ENCODE results near the gene SNRPA1.
"Not testable (repeated sequence)": the region's sequence is repeated elsewhere in the genome, so short reads cannot be mapped to it uniquely, and the experiment has no call there.

The SNRPA1 gene

DNA sequence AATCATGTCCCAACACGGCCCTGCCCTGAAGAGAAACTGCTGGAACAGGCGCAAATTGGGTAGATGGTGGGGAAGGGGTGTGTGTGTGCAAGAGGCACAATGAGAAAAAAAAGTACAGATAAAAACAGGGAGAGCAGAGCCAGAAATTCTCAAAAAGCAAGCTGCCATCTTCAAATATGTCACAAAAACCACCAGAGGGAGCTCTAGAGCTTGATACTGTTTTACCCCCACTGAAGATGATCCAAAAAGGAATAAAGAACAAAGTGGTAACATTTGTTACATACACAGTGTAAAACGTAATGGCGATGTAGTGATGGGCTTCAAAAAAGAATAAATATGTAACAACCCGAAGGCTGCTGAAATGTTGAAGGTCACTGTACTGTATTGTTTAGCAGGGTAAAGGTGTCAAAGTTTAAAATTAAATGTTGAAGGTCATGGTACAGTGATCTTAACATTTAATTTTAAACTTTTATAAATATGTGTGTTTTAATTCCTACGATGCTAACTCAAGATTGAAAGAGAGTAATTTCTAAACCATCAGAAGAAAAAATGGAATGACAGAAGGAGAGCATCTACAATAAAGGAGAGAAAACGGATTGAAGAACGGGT, 6.0 kb downstream of the SNRPA1 start:
- DNase-seq, result peak; percentile 27

DNA sequence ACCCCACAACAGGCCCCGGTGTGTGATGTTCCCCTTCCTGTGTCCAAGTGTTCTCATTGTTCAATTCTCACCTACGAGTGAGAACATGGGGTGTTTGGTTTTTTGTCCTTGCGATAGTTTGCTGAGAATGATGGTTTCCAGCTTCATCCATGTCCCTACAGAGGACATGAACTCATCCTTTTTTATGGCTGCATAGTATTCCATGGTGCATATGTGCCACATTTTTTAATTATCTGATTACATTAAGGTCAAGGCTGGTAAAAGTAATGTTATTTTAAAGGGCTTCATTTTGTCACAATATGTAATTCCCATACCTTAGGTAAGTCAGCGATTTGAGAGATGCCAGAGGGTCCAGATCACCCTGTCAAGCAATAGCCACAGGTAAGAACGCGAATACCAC, 7.7 kb downstream of the SNRPA1 start:
- DNase-seq, result not testable (repeated sequence)

DNA sequence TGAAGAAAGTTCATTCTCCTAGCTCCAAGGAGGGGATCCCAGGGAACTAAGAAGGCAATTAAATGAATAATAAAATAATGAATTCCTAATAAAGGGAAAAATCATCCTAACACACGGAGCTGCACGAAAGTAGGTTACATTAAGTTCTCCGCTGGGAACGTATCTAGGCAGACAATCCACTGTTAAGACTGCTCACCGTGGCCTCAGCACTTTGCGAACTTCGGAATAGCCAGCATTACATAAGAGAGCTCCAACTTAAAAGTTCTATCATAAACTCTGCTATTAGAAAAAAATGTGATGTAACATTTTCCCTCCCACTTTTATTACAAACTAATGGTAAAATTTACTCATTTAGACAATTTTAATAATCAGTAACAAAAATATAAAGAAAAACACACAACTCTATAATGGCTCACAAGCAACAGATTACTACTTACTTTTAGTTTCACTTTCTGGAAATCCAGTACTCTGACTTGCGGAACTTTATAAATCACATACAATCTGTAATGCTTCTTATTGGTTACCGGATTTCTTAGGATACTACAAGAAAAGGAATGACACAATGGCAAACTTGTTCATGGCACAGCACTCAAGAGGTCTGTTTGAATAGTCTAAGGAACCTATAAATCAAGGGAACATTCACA, 8.5 kb downstream of the SNRPA1 start:
- DNase-seq, result no peak

DNA sequence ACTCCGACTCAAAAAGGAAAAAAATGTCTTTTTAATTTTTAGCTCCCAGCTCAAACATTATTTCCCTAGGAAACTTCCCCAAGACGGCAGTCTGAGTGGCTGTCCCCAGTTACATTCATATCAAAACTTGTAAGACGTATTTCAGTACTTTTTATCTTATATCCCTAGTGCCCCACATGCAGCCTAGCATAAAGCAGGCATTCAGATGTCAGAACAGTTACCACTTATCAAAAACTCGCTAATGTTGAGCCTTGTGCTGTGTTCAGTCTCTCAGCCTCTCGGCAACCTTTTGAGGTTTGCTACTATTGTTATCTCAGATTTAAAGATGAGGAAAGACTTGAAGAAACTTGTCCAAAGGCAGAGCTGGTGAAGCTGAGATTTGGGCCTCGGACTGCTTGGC, 11.1 kb downstream of the SNRPA1 start:
- DNase-seq, result no peak

DNA sequence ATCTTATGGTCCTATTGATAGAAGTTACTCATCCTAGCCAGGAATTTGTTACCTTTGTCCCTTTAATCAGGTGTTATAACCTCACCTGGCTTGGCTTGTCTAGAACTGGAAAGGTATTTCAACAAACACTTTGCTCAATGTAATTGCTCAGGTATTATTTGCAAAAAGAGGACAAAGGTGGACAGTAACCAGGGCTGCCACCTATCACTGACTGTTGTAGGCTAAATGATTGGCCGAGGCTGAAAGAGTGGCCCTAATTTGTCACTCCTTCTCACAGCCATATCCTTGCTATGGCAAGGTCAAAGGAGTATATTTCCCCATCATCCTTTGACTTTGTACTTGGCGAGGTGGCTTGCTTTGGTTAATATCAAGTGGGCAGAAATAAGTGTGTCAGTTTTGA, 15.0 kb downstream of the SNRPA1 start:
- no peak for DNase-seq

DNA sequence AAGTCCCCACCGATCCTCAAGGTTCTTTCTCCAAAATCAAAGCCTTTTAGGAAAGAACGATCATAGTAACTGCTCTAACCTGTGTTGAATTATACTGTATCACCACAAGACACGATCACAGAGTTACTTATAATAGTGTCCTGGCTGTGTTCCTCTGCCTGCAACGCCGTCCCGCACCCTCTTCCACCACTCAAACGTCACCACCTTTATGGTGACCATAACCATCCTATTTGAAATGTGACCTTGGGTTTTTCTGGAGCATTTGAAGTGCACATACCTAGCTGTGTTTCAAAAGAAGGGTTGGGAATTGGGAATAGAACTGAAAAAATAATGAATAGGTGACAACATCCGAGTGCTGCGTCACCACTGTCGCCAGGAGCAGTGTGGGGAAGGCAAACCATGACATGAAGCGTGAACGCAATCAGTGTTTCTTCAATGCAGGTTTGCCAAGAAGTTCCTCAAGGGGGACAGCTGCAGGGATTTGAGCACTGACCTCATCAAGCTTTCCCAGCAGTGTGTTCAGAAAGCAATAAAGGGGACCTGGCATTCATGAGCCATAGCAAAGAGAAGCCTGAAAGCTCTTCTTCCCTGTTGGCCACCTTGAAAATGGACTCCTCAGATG, 17.0 kb downstream of the SNRPA1 start:
- DNase-seq, result no peak

DNA sequence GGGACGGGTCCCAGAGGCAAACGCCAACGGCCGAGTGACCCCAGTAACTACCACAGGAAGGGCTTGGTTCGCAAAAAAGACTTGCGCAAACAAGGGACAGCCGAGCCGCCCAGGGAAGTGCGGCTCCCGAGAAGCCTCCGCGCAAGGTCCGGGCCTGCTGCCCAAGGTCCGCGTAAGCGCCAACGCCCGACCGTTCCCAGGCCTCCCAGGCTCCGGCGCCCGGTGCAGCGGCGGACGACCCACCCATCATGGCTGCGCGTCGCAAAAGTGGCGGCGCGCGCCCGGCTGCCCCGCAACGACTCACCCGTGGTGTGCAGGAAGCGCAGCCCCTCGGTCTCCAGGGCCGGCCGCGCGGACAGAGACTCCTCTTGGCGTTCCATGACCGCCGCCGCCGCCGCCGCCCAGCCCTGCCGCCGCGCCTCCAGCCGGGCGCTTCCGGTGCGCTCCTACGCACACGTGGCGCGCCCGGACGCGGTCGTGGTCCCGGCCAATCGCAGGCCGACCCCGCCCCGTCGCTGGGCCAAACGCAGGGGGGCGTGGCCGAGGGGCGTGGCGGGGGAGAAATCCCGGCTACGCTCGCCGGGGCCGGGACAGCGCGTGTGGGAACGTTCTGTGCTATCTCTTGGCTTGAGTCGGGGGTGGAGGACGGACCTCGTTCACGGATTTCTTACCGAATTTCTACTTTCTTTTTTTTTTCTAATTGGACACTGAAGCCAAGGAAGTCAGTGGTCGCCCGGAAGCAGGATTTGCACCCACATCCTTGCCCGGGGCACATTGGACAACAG, 17.8 kb downstream of the SNRPA1 start, which contains the start of gene SELENOS:
Gene SELENOS (minus strand): TSS at position 448 of the 785 bp plus-strand sequence. CDS start 68 bp downstream, at position 380.
- DNase-seq, result peak; percentile 56

DNA sequence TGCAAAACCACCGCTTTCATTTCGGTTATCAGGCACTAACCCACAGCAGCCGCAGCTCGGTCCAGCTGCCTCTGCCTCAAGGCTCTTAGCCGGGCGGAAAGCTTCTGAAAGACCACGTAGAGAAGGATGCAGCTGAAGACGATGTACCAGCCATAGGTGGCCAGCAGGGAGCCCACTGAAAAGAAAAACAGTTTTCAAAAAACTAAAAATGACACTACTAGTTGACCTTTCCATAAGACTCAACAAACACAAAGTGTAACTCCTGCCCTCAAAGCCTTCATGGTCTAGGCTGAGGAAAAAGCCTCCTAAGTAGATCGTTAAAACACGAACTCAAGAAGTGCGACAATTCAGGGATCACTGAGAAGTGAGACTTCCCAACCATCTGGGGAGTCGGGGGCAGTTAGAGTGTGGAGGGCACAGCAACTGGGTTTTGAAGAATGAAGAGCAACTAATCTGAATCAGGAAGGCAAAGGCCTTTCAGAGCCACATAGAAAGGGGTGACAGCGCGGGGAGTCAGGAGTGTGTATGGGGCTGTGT, 18.5 kb downstream of the SNRPA1 start:
- peak; percentile 32 for DNase-seq

DNA sequence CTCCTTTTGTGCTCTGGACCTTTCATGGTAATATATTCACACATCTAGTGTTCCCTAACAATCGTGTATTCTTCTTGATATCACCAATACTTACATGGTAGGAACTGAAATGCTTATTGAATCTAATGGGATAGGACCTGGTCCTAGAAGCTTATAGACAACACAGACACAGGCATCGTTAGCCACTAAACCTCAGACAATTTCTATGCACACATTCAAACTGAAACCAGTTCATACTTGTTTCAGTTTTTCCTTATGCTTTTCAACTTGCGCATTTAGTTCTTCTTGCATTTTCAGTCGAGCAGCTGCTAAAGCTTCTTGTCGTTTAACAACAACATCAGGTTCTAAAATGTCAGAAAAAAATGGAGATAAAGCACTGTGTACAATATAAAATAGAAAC, 20.0 kb downstream of the SNRPA1 start:
- DNase-seq, result no peak

DNA sequence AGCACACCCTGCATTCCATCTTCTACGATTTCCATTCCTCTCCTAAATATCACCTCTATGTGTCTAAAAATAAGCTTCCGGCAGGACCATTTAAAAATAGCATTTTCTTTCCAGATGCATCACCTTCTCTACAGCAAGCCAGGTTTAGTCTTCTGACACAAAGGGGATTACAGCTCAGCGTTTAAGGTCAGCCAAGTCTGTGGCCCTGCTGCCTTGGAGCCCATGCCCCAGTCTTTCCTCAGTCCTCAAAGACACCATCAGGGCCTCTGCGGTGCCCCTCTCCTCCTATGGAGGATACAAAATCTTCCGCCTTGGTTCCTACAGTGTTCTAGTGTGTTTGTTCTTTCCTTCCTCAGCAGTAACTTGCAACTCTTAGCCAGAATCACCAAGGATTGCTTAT, 21.5 kb downstream of the SNRPA1 start:
- no peak for DNase-seq

DNA sequence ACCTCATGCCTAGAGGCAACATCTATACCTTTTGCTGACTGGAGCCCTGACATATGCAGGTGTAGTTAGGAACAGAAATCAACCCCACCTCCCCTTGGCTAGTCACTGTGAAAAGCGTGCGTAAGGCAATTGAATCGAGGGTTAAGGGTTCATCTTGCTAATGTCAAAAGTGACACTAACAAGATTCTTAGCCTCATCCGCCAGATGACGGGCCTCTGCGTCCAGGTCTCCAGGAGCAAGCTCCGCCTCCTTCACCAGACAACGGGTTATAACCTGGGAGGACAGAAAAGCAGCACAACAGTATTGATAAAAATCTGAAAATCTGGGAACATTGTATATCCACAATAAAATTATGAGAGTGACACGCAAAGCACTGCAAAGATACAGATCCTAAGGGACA, 22.5 kb downstream of the SNRPA1 start:
- DNase-seq, result no peak

DNA sequence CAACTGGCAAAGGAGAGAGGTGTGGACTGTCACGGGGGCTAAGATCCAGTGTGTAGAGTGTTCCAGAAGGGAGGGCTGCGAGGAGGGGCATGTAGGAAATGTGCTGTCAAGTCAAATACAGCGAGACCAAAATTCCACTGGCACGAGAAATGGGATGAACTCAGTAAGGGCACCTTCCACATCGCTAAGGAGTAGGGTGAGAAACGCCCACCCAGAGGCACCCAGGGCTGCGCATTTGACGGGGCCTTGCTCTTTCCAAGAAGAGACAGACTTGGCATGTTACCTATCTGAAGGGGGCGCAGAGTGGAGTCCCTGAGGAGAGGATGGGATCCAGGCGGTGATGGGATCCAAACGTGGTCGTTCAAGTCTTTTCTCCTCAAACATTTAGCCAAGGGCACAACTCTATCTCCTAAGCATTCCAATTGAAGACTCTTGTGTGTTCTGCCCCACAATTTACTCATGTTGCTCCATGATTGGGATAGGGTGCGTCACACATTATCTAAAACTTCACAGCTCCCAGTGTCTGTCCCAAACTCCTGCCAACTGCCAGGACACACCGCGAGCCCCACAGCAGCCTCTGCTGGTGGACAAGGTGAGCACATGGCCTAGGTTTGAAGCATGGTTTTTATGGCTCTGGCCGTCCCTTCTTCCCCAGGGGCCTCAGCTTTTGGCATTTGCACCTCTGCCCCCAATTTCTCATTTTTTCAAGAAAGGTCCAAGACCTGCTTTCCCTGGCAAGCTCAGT, 25.4 kb downstream of the SNRPA1 start:
- no peak for DNase-seq

DNA sequence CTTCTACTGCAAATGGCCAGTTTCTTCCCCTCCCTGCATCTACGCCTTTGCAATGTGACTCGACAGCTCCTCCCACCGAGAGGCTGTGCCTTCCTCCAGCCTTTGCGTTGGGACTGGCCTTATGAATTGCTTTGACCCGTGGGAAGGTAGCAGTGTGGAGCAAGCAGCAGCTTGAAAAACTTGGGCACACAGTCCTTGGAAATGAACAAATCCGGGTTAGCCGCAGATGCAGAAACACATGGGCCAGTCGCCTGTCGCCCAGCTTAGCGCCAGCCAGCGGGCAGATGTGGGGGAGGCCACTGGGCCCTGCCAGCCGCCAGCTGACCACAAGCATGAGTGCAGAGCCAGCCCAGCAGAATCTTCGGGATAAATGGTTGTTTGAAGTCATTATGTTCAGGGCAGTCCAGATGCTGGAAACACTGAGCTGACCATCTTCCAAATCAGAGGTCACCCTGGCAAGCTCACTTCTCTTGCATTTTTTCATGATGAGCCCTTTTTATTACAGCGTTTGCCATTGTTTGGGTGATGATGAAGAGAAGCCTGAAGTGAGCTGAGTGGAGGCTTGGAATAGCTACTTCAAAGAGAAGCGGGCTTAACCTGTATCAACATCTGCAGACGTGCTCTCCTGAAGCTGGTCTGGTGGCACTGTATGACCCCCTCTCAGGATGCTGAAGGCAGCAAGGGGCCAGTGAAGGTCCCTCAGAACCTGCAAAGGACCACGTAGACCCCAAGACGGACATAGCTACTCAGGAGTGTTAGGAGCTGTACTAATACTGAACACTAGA, 27.5 kb downstream of the SNRPA1 start:
- DNase-seq, result no peak

DNA sequence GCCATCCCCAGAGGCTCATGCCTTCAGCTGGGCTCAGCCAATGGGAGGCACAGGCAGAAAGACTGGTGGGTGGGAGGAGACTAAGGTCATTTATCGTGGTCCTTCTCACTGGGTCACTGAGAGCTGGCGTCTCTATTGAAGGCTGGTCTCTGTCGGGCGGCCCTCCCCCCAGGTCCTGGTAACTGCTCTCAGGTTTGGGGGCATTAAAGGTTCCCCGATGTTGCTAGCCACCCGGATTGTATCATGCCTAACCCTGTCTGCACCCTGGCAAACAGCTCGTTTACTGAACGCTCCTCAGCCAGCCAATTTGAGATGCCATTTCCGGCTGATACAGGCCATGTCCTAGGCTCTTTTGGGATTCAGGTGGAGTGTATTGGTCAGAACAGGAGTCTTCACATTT, 28.3 kb downstream of the SNRPA1 start:
- DNase-seq, result no peak

DNA sequence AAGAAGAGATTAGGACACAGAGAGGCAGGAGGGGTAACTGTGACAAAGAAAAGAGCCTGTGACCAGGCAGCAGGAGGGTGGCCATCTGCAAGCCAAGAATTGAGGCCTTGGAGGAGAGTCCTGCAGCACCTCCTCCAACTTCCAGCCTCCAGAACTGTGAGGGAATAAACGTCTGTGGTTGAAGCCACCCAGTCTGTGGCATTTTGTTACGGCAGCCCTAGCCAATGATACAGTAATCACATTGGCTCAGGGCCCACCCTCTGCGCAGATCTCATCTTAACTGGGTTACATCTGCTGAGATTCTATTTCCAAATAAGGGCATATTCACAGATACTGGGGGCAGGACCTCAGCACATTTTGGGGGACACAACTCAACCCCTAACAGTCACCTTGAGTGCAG, 29.0 kb downstream of the SNRPA1 start:
- DNase-seq, result no peak

DNA sequence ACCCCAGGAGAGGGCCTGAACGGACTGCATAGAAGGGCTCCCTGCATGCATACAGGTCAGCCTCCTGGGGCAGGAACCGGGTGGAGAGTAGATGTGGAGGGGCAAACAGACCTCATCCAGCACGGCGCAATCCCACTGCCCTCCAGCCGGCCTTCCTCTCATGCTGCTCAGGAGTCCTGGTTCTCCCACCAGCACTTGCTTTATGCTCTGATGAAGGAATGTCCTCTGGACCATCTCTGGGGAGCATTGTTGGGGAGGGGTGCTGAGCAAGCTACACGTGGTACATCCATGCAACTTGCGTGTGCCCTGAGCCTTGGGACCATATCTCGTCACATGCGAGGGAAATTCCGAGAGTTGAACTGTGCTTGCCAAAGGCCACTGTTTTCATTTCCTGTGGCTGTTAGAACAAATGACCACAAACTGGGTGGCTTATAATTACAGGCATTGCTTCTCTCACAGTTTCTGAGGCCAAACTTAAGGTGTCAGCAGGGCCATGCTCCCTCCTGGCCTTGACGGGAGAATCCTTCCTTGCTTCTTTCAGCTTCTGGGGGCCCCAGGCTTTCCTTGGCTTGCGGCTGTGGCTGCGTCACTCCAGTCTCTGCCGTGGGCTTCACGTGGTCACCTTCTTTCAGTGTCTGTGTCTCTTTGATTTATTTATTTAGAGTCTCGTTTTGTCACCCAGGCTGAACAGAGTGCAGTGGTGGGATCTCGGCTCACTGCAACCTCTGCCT, 30.0 kb downstream of the SNRPA1 start:
- DNase-seq, result no peak

DNA sequence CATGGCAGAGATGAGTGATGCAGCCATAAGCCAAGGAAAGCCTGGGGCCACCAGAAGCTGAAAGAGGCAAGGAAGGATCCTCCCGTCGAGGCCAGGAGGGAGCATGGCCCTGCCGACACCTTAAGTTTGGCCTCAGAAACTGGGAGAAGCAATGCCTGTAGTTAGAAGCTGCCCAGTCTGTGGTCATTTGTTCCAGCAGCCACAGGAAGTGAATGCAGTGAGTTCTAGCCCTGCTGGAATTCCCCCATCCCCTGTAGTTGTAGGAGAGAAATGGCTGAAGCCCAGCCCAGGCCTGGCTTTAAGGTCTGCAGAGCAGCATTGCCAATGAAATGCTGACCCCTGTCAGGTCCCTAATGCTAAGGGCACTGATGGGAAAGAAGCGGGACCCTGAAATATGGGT, 31.0 kb downstream of the SNRPA1 start:
- no peak for DNase-seq

DNA sequence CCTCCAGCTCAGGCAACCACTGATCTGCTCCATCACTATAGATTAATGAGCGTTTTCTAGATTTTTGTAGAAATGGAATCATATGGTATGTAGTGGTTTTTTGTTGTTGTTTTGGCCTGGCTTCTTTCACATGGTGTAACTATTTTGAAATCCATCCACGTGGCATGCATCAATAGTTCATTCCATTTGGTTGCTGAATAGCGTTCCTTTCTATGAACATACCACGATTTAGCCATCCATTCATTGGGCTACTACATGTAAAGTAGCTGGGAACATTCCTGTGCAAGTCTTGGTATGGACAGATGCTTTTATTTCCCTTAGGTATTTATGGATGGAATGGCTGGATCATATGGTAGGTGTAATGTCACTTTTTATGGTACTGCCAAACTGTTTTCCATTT, 32.5 kb downstream of the SNRPA1 start:
- DNase-seq, result no peak

DNA sequence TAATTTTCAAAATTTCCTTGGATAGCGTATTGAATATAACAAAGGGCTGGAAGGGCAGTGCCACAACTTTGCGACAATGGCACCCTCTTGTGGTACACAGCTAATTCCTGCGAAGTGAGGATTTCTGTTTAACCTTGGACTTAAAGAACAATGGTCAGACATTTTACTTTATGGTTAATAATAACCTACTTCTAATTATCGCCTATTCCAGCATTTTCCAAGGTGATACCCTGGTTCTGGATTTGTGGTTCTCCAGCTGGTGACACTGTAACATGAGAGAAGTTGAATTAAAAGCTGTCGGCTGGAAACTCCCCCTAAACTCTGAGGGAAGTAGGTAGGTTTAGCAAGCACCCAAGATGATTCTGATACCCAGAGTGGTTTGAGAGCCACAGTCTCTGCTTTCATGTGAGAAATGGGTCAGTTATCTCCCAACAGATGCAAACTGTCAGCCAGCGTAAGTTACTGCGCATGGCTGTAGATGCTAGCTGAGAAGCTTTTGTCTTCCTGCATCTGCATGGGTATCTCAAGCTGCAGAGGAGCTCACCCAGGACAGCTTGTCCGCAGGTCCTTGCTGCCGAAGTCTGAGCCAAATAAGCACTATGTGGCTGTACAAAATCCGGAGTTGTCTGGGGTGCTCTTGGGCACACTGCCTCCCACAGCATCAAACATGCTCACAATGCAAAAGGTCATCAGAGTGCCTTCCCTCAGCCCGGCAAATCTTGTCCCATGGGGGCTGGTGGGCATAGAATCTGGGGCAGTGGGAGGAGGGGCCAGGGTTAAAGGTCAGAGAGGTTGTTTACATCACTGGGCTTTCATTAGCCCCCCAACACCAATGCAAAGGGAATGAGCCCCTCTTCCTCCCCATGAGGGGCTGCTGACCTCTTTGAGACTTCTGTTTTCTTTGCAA, 36.6 kb downstream of the SNRPA1 start:
- DNase-seq, result peak; percentile 58

DNA sequence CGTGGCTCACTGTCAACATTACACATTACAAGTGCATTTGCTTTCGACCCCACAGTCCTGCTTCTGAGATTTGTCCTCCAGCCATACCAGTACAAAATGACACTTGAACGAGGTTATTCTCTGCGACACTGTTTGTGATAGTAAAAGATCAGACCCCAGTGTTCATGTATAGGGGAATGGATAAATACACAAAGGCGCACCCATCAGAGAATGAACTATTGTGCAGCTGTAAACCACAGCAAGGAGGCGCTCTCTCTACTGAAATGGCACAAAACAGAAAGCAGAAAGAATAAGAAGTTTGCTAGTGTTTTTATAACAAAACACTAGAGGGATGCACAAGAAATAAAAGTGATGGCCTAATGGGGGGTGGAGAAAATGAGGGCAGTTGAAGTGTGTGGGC, 38.3 kb downstream of the SNRPA1 start:
- DNase-seq, result no peak

Data from NCI-H526 treated with DMSO at 0.1 percent for 48 hours (cell line).